ENCODE results near the gene CA10.

DNA sequence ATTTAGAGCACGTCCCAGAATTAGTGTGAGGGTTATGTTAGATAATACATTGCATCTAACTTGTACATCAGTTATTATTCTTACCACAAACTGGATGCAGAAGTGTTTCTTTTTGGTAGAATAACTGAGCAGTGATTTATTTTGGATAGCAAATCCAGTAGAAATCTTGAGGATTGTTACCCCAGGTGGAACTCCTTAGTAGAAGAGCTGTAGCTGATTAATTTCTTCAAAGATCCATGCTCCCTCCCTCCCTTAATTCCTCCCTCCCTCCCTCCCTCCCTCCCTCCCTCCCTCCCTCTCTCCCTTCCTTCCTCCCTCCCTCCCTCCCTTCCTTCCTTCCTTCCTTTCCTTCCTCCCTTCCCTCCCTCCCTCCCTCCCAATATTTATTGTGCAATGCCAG is 337.7 kb downstream of the CA10 start:
- no peak for TF ChIP-seq EZH2 (IDR thresholded peaks at IDR 0.05; ENCODE audit: insufficient read depth, poor library complexity, severe bottlenecking)
- no peak for TF ChIP-seq EZH2phosphoT487 (IDR thresholded peaks at IDR 0.05; ENCODE audit: insufficient read depth, low read depth)
